ENCODE measurements around the gene ARPC5L. TPM values are rescaled to one million over a fixed set of nuclear protein-coding genes. Genes with fewer than 3 reads are reported as not detected.

ARPC5L gene
- total and polyA plus RNA-seq, 2 of the 13 experiments (the other 11 are each of a cell fraction or from before 2014, with no cell fraction given): 29.9 to 33.8 TPM

DNA sequence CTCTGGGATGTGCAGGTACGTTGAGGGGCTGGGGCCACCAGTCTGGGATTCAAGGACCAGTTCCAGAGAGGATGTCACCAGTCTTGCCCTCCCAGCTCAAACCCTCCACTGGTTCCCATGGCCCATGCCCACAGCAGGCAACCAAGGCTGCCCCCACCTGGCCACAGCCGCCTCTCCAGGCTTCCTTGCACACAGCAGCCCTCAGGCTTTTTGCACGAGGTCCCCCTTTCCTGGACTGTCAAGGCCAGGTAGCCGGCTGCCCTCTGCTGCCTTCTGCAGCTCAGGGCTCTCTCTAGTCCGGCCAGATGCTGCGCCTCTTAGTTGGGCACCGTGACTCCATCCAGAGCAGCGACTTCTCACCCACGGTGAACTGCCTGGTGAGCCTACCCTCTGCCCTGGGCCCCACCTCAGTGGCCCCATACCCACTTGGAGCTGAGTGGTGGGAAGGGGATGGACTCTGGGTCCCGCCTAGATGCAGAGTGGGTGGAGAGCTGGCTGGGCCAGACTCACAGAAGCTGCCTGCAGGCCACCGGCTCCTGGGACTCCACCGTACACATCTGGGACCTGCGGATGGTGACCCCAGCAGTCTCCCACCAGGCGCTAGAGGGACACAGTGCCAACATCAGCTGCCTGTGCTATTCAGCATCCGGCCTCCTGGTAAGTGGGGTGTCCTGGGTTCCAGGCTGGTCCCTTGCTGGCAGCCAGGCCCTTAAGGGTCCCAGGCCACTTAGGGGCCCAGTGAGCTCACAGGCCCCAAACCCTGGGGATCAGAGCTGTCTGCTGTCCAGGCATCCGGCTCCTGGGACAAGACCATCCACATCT is 5.8 kb upstream of the ARPC5L start (continued):
- no peak for TF ChIP-seq TOE1 (CRISPR knock-in tag; IDR thresholded peaks at IDR 0.05)
- TF ChIP-seq ZNF318 (CRISPR knock-in tag; IDR thresholded peaks at IDR 0.05): no peak
- TF ChIP-seq ZNF572 (CRISPR knock-in tag; IDR thresholded peaks at IDR 0.05): no peak
- no peak for TF ChIP-seq ZNF343 (CRISPR knock-in tag; IDR thresholded peaks at IDR 0.05)
- TF ChIP-seq KDM3A (CRISPR knock-in tag; IDR thresholded peaks at IDR 0.05; ENCODE audit: low read depth): no peak
- no peak for TF ChIP-seq ZNF546 (CRISPR knock-in tag; conservative IDR thresholded peaks at IDR 0.05)
- no peak for TF ChIP-seq CCDC6 (CRISPR knock-in tag; IDR thresholded peaks at IDR 0.05)
- TF ChIP-seq, protein P1, sequence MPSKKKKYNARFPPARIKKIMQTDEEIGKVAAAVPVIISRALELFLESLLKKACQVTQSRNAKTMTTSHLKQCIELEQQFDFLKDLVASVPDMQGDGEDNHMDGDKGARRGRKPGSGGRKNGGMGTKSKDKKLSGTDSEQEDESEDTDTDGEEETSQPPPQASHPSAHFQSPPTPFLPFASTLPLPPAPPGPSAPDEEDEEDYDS (CRISPR knock-in tag; IDR thresholded peaks at IDR 0.05): no peak
- no peak for TF ChIP-seq ZSCAN12 (CRISPR knock-in tag; IDR thresholded peaks at IDR 0.05)
- no peak for TF ChIP-seq FOXA3 (CRISPR knock-in tag; IDR thresholded peaks at IDR 0.05)
- TF ChIP-seq KDM2A (CRISPR knock-in tag; IDR thresholded peaks at IDR 0.05; ENCODE audit: borderline replicate concordance, low read depth): peak; percentile 45
- TF ChIP-seq SIN3B (IDR thresholded peaks at IDR 0.05; ENCODE audit: low read length): no peak
- TF ChIP-seq RAD21 (CRISPR knock-in tag; IDR thresholded peaks at IDR 0.05): peak; percentile 67
- TF ChIP-seq UBTF (CRISPR knock-in tag; IDR thresholded peaks at IDR 0.05): peak; percentile 39; the same call in 1 of the 2 replicates
- TF ChIP-seq ZNF317 (CRISPR knock-in tag; IDR thresholded peaks at IDR 0.05): no peak
- TF ChIP-seq ZNF550 (CRISPR knock-in tag; IDR thresholded peaks at IDR 0.05; ENCODE audit: borderline replicate concordance): no peak
- no peak for TF ChIP-seq KLF13 (CRISPR knock-in tag; IDR thresholded peaks at IDR 0.05)
- no peak for TF ChIP-seq ZNF354B (CRISPR knock-in tag; IDR thresholded peaks at IDR 0.05)
- TF ChIP-seq ZNF773 (CRISPR knock-in tag; IDR thresholded peaks at IDR 0.05; ENCODE audit: borderline replicate concordance): no peak
- no peak for TF ChIP-seq NAIF1 (CRISPR knock-in tag; IDR thresholded peaks at IDR 0.05; ENCODE audit: borderline replicate concordance)
